Right lobe of liver (tissue), 6 donors: ENCODE results near the gene TEKT2. TPM values are rescaled to one million over a fixed set of nuclear protein-coding genes. Genes with fewer than 3 reads are reported as not detected.

Source experiments
- ATAC-seq, 4 donors: fragments of 200-7000 bp; cut with Tn5 transposase; one replicate each; pipeline ENCODE4 v1.9.1; 2020; ENCODE audit warnings: mild to moderate bottlenecking in 4 of 4, moderate library complexity in 4 of 4
- DNase-seq, 3 donors: peaks; one replicate each; pipeline ENCODE4 v3.0.0-alpha.2; 2020
- H3K27ac ChIP-seq, 3 donors: fragments of 200-600 bp; one replicate each; pipeline ENCODE4 v1.8.0; 2022
- H3K27me3 ChIP-seq, 2 donors: fragments of 200-600 bp; one replicate each; pipeline ENCODE4 v1.8.0; 2022
- H3K36me3 ChIP-seq, 4 donors: fragments of 200-600 bp; sonication (generic) in 1 of 4; one replicate each; pipeline versions ENCODE4 v1.5.1 to v1.8.0; 2017 to 2022; ENCODE audit warnings: control low read depth in 1 of 4
- H3K4me1 ChIP-seq, 4 donors: fragments of 200-600 bp; sonication (generic) in 1 of 4; one replicate each; pipeline versions ENCODE4 v1.5.1 to v1.8.0; 2017 to 2022; ENCODE audit warnings: control low read depth in 1 of 4
- H3K4me3 ChIP-seq, 3 donors: fragments of 200-600 bp; one replicate each; pipeline ENCODE4 v1.8.0; 2022
- H3K9me3 ChIP-seq, 4 donors: fragments of 200-600 bp; sonication (generic) in 1 of 4; one replicate each; pipeline versions ENCODE4 v1.5.1 to v1.8.0; 2017 to 2022; ENCODE audit warnings: control low read depth in 1 of 4
- POLR2A ChIP-seq: fragments of 450-650 bp; IDR thresholded peaks from one replicate; pipeline ENCODE4 v1.6.1; 2017; ENCODE audit warnings: antibody characterized with exemption, mild to moderate bottlenecking
- WGBS: methylation state at CpG from one replicate; pipeline ENCODE4 v1.1.6; 2018; ENCODE audit warnings: low coverage, low lambda C conversion rate; ENCODE audit not compliant: insufficient coverage; ENCODE audit errors: missing lambda C conversion rate; 5-methylcytosine and 5-hydroxymethylcytosine counted together
- intact Hi-C, 2 donors: fragments of 100-400 bp; cut with DNase I; formaldehyde crosslinking; loops; one replicate each; pipeline versions ENCODE4 v1.11.2 to v1.14.1; 2022
- total RNA-seq, 6 experiments: library from RNA; depleted of rRNA in 2 of 6; stranded (reverse); fragments of >200 nt in 2 of 6; fragmentation: NEBNext Ultra II Directional in 3 of 6; extraction: Animal tissue kit (Norgen Biotek cat#: 25700) in 3 of 6; gene quantifications; one replicate each; pipeline versions ENCODE4 v1.1.0 to v1.2.4, GENCODE V29; 2016 to 2023
- TF ChIP-seq, protein P1 (sequence below), 4 donors: fragments of 200-600 bp in 3 of 4; fragments of 450-650 bp in 1 of 4; IDR thresholded peaks; one replicate each; pipeline versions ENCODE4 v1.5.1 to v1.8.0; 2016 to 2022; ENCODE audit warnings: antibody characterized with exemption in 4 of 4, mild to moderate bottlenecking in 2 of 4
- donor health status: DM: no; HTN: yes; CAD: no.
- donor health status: DM: no; HTN: no; CAD: no.
- donor health status: DM: no; HTN: no; CAD: no.
- donor health status: DM: no; HTN: yes; CAD: no.
- donor health status: DM: no; HTN: yes; CAD: no.

The TEKT2 gene
- total RNA-seq, 6 experiments from 2014 or later, result not detected

DNA sequence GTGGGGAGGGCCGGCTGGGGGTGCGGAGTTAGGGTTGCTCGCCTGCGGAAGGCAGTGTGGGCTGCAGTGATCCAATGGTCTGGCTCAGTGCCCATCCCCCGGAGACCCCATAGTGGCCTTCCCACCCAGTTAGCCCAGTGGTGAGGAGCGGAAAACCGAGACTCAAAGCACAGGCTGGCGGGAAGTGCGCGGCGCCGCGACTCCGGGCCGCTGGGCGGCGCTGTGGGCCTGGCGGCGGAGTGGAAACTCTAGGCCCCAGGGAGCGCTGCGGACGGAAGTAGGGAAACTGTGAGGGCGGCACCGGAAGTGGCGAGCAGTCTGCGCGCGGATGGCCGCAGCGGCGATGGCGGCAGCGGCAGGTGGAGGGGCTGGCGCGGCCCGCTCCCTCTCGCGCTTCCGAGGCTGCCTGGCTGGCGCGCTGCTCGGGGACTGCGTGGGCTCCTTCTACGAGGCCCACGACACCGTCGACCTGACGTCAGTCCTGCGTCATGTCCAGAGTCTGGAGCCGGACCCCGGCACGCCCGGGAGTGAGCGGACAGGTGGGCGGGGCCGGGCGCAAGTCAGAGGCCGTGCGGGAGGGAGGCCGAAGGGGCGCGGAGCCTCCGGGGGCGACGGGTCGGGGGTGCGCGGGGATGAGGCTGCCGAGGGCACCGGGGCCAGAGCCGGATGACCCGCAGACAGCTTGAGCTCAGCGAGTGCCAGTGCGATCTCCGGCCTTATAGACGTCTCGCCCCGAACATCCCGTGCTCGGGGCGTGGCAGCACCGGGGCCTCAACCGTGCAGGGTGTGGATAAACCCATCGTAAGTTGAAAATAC lies 4.9 kb downstream of the TEKT2 start, which contains the start of gene ADPRS:
TSS of gene ADPRS (plus strand) at position 316 of the 816 bp plus-strand sequence. CDS start at position 329, 13 bp downstream.
- Histone ChIP-seq H3K9me3 (no peaks in the 10 kb centered on the region), H3K4me1 (peaks cover 0 to 13% (median 0%) of the 10 kb centered on the region in 4 donors), H3K27me3 (no peaks in the 10 kb centered on the region), H3K36me3 (peaks cover 0 to 27% (median 5%) of the 10 kb centered on the region in 4 donors), H3K27ac (peak within 1 kb of the TSS; percentile 69 to 81 (median 79)), H3K4me3 (peak within 1 kb of the TSS; percentile 84 to 94 (median 87))
- 7% methylated on average over 3 of the region's 84 CpGs for WGBS
- peak; percentile 91 to 93 (median 93) for DNase-seq
- peak; percentile 92 to 97 (median 92) for ATAC-seq
- peak; percentile 86 for TF ChIP-seq POLR2A
- TF ChIP-seq, protein P1, sequence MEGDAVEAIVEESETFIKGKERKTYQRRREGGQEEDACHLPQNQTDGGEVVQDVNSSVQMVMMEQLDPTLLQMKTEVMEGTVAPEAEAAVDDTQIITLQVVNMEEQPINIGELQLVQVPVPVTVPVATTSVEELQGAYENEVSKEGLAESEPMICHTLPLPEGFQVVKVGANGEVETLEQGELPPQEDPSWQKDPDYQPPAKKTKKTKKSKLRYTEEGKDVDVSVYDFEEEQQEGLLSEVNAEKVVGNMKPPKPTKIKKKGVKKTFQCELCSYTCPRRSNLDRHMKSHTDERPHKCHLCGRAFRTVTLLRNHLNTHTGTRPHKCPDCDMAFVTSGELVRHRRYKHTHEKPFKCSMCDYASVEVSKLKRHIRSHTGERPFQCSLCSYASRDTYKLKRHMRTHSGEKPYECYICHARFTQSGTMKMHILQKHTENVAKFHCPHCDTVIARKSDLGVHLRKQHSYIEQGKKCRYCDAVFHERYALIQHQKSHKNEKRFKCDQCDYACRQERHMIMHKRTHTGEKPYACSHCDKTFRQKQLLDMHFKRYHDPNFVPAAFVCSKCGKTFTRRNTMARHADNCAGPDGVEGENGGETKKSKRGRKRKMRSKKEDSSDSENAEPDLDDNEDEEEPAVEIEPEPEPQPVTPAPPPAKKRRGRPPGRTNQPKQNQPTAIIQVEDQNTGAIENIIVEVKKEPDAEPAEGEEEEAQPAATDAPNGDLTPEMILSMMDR (IDR thresholded peaks at IDR 0.05), result peak; percentile 98 to 99 (median 99)
- intact Hi-C loops, result loop anchor here in 1 of 2 donors (5.0 kb wide), 1 partner anchor 206 kb away; the partner anchor contains the start of gene AGO1

DNA sequence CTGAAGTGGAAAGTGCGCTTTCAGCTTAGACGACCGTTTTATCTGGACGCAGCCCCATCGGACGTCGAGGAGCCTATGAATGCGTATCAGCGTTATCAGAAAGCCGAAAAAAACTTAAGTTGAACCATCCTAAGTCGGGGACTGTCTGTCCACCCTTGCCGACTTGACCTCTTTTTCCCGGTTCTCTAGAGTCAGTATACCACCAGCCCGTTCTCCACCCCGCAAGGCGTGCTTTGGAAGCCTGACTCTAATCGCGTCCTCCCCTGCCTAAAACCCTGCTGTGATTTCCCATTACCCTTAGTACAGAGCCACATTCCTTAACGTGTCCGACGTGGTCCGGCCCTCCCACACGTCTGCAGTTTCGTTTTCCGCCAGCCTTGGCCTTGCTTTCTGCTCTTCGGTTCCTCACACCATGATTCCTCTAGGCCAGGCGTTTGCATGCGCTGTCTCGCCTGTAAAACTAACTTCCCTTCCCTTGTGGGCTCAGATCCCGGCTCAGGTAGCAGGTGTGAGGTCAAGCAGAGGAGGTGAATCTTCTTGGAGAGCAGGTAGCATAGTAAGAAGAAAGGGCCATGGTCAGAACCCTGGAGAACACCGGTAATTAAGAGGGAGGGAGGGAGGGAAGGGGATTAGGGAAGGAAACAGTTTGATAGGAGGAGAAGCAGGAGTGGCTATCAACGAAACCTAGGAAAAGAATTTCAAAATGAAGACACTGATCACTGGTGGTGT lies 5.7 kb downstream of the TEKT2 start:
- no peaks in the 10 kb centered on the region for H3K9me3 ChIP-seq
- no peaks in the 10 kb centered on the region for H3K27me3 ChIP-seq
- H3K4me1 ChIP-seq, result peaks cover 0 to 9% (median 0%) of the 10 kb centered on the region in 4 donors
- DNase-seq (peak in 2 of 3 donors; percentile 44 to 47), ATAC-seq (peak in 2 of 4 donors; percentile 6 to 45)
- H3K4me3 ChIP-seq, result peak overlapping the region; percentile 84 to 94 (median 87)
- peaks cover 0 to 35% (median 7%) of the 10 kb centered on the region in 4 donors for H3K36me3 ChIP-seq
- intact Hi-C loops, result loop anchor here (5.0 to 10.0 kb wide), 2 partner anchors 95 to 207 kb away; partner anchors contain the start of gene AGO1 (in 1 of the 2)
- peak overlapping the region; percentile 69 to 81 (median 79) for H3K27ac ChIP-seq
- 7% methylated on average over 30 of the region's 32 CpGs for WGBS
- TF ChIP-seq, protein P1 (IDR thresholded peaks at IDR 0.05), result no peak
- TF ChIP-seq POLR2A, result no peak

DNA sequence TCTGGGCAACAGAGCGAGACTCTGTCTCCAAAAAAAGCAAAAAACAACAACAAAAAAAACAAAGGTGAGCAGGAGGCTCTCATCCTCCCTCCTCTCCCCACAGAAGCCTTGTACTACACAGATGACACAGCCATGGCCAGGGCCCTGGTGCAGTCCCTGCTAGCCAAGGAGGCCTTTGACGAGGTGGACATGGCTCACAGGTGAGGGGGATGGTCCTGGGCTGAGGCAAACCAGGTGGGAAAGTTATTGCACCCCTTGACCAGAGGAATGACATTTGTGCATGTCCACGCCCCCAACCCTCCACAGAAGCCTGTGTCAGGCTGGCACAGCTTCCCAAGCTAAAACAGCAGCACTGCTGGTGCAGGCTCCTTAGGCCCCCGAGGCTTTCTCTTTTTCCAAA lies 7.2 kb downstream of the TEKT2 start:
- 80% methylated on average over 1 of the region's 4 CpGs for WGBS

DNA sequence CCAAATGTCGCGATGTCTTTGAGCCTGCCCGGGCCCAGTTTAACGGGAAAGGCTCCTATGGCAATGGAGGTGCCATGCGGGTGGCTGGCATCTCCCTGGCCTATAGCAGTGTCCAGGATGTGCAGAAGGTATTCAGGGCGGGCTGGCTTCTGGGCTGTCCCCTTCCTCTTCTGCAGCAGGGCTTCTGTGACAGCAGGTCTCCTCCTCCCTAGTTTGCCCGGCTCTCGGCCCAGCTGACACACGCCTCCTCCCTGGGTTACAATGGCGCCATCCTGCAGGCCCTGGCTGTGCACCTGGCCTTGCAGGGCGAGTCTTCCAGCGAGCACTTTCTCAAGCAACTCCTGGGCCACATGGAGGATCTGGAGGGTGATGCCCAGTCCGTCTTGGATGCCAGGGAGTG lies 7.8 kb downstream of the TEKT2 start:
- Histone ChIP-seq H3K36me3 (peaks cover 0 to 41% (median 7%) of the 10 kb centered on the region in 4 donors), H3K4me1 (peaks cover 0 to 9% (median 0%) of the 10 kb centered on the region in 4 donors), H3K9me3 (no peaks in the 10 kb centered on the region), H3K4me3 (no peak overlapping the region), H3K27me3 (no peaks in the 10 kb centered on the region), H3K27ac (no peak overlapping the region)
- intact Hi-C loops, result loop anchor here in 1 of 2 donors (10.0 kb wide), 1 partner anchor 93 kb away; no protein-coding TSS in a partner anchor
- no peak for TF ChIP-seq POLR2A
- TF ChIP-seq, protein P1 (IDR thresholded peaks at IDR 0.05), result no peak
- WGBS, result 90% methylated on average over 2 of the region's 13 CpGs
- DNase-seq (peak in 1 of 3 donors; percentile 34), ATAC-seq (no peak)

More for the DNA sequence above, 7.2 kb downstream of the TEKT2 start:
- peak in 1 of 3 donors; percentile 38 for DNase-seq
- Histone ChIP-seq H3K9me3 (no peaks in the 10 kb centered on the region), H3K36me3 (peaks cover 0 to 41% (median 7%) of the 10 kb centered on the region in 4 donors), H3K27me3 (no peaks in the 10 kb centered on the region), H3K4me3 (no peak overlapping the region), H3K4me1 (peaks cover 0 to 9% (median 0%) of the 10 kb centered on the region in 4 donors), H3K27ac (no peak overlapping the region)
- ATAC-seq, result no peak
- TF ChIP-seq, protein P1 (IDR thresholded peaks at IDR 0.05), result no peak
- TF ChIP-seq POLR2A, result no peak
- intact Hi-C loops, result loop anchor here in 1 of 2 donors (10.0 kb wide), 1 partner anchor 94 kb away; no protein-coding TSS in a partner anchor
